ENCODE data around the gene GBP6.
"Not testable (repeated sequence)": the region's sequence is repeated elsewhere in the genome, so short reads cannot be mapped to it uniquely, and the experiment has no call there.

GBP6 gene

GRCh38 chr1:89367221-89367620 is 3.4 kb downstream of the GBP6 start:
- no peak for DNase-seq (ENCODE audit: low spot score)

- DNase-seq (ENCODE audit: low spot score) = no peak
Observed at GRCh38 chr1:89369331-89369730, 5.5 kb downstream of the GBP6 start.

- not testable (repeated sequence) for DNase-seq (ENCODE audit: low spot score)
Observed at GRCh38 chr1:89373810-89374209, 10.0 kb downstream of the GBP6 start.

GRCh38 chr1:89378001-89378400 is 14.1 kb downstream of the GBP6 start:
- DNase-seq (ENCODE audit: low spot score) = no peak

GRCh38 chr1:89381618-89382017 is 17.8 kb downstream of the GBP6 start:
- no peak for DNase-seq (ENCODE audit: low spot score)

- no peak for DNase-seq (ENCODE audit: low spot score)
Observed at GRCh38 chr1:89382479-89382878, 18.6 kb downstream of the GBP6 start.

GRCh38 chr1:89383185-89383584 is 19.3 kb downstream of the GBP6 start:
- DNase-seq (ENCODE audit: low spot score) = no peak

GRCh38 chr1:89390707-89391106 is 26.8 kb downstream of the GBP6 start:
- DNase-seq (ENCODE audit: low spot score) = no peak

GRCh38 chr1:89391686-89392085 is 27.8 kb downstream of the GBP6 start:
- DNase-seq (ENCODE audit: low spot score) = no peak

GRCh38 chr1:89394851-89395250 is 31.0 kb downstream of the GBP6 start:
- no peak for DNase-seq (ENCODE audit: low spot score)

GRCh38 chr1:89396902-89397301 is 33.0 kb downstream of the GBP6 start:
- DNase-seq (ENCODE audit: low spot score) = no peak

- no peak for DNase-seq (ENCODE audit: low spot score)
Observed at GRCh38 chr1:89405275-89405929, 41.5 kb downstream of the GBP6 start.

- no peak for DNase-seq (ENCODE audit: low spot score)
Observed at GRCh38 chr1:89407360-89407759, 43.5 kb downstream of the GBP6 start.

- not testable (repeated sequence) for DNase-seq (ENCODE audit: low spot score)
Observed at GRCh38 chr1:89407768-89408167, 43.9 kb downstream of the GBP6 start.

- no peak for DNase-seq (ENCODE audit: low spot score)
Observed at GRCh38 chr1:89425056-89425455, 61.2 kb downstream of the GBP6 start.

GRCh38 chr1:89429062-89429461 is 65.2 kb downstream of the GBP6 start:
- DNase-seq (ENCODE audit: low spot score) = no peak

GRCh38 chr1:89429681-89430080 is 65.8 kb downstream of the GBP6 start:
- DNase-seq (ENCODE audit: low spot score) = not testable (repeated sequence)

- no peak for DNase-seq (ENCODE audit: low spot score)
Observed at GRCh38 chr1:89433421-89433820, 69.6 kb downstream of the GBP6 start.

GRCh38 chr1:89434058-89434780 is 70.4 kb downstream of the GBP6 start:
- DNase-seq (ENCODE audit: low spot score) = not testable (repeated sequence)
